22Rv1 (cell line): ENCODE results near the gene CD180.
A peak's percentile ranks its signal among the peaks of the same experiment; 100 is the strongest.

Experiments
- H3K27ac ChIP-seq: fragments of 450-650 bp; 2 replicates; pipeline ENCODE4 v1.5.1; 2017
- ZFX ChIP-seq: fragments of 450-650 bp; IDR thresholded peaks from 2 replicates; pipeline ENCODE4 v1.6.1; 2017; ENCODE audit warnings: antibody characterized with exemption, borderline replicate concordance
- TF ChIP-seq, protein P1 (sequence below): fragments of 450-650 bp; IDR thresholded peaks from 2 replicates; pipeline ENCODE4 v1.5.1; 2017; ENCODE audit warnings: mild to moderate bottlenecking

The CD180 gene

DNA sequence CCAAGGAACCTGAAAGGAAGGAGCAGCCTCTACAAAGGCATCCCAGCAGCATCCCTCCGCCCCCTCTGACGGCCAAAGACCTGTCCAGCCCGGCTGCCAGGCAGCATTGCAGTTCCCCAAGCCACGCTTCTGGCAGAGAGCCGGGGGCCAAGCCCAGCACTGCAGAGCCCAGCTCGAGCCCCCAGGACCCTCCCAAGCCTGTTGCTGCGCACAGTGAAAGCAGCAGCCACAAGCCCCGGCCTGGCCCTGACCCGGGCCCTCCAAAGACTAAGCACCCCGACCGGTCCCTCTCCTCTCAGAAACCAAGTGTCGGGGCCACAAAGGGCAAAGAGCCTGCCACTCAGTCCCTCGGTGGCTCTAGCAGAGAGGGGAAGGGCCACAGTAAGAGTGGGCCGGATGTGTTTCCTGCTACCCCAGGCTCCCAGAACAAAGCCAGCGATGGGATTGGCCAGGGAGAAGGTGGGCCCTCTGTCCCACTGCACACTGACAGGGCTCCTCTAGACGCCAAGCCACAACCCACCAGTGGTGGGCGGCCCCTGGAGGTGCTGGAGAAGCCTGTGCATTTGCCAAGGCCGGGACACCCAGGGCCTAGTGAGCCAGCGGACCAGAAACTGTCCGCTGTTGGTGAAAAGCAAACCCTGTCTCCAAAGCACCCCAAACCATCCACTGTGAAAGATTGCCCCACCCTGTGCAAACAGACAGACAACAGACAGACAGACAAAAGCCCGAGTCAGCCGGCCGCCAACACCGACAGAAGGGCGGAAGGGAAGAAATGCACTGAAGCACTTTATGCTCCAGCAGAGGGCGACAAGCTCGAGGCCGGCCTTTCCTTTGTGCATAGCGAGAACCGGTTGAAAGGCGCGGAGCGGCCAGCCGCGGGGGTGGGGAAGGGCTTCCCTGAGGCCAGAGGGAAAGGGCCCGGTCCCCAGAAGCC lies 30.8 kb downstream of the CD180 start:
- TF ChIP-seq ZFX: no peak
- TF ChIP-seq, protein P1, sequence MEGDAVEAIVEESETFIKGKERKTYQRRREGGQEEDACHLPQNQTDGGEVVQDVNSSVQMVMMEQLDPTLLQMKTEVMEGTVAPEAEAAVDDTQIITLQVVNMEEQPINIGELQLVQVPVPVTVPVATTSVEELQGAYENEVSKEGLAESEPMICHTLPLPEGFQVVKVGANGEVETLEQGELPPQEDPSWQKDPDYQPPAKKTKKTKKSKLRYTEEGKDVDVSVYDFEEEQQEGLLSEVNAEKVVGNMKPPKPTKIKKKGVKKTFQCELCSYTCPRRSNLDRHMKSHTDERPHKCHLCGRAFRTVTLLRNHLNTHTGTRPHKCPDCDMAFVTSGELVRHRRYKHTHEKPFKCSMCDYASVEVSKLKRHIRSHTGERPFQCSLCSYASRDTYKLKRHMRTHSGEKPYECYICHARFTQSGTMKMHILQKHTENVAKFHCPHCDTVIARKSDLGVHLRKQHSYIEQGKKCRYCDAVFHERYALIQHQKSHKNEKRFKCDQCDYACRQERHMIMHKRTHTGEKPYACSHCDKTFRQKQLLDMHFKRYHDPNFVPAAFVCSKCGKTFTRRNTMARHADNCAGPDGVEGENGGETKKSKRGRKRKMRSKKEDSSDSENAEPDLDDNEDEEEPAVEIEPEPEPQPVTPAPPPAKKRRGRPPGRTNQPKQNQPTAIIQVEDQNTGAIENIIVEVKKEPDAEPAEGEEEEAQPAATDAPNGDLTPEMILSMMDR: peak; percentile 81
- no peak overlapping the region for H3K27ac ChIP-seq

DNA sequence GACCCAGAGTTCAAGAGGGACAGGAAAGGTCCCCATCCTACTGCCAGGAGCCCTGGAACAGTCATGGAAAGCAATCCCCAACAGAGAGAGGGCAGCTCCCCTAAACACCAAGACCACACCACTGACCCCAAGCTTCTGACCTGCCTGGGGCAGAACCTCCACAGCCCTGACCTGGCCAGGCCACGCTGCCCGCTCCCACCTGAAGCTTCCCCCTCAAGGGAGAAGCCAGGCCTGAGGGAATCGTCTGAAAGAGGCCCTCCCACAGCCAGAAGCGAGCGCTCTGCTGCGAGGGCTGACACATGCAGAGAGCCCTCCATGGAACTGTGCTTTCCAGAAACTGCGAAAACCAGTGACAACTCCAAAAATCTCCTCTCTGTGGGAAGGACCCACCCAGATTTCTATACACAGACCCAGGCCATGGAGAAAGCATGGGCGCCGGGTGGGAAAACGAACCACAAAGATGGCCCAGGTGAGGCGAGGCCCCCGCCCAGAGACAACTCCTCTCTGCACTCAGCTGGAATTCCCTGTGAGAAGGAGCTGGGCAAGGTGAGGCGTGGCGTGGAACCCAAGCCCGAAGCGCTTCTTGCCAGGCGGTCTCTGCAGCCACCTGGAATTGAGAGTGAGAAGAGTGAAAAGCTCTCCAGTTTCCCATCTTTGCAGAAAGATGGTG lies 31.6 kb downstream of the CD180 start:
- H3K27ac ChIP-seq: no peak overlapping the region
- no peak for TF ChIP-seq ZFX
- TF ChIP-seq, protein P1: no peak

DNA sequence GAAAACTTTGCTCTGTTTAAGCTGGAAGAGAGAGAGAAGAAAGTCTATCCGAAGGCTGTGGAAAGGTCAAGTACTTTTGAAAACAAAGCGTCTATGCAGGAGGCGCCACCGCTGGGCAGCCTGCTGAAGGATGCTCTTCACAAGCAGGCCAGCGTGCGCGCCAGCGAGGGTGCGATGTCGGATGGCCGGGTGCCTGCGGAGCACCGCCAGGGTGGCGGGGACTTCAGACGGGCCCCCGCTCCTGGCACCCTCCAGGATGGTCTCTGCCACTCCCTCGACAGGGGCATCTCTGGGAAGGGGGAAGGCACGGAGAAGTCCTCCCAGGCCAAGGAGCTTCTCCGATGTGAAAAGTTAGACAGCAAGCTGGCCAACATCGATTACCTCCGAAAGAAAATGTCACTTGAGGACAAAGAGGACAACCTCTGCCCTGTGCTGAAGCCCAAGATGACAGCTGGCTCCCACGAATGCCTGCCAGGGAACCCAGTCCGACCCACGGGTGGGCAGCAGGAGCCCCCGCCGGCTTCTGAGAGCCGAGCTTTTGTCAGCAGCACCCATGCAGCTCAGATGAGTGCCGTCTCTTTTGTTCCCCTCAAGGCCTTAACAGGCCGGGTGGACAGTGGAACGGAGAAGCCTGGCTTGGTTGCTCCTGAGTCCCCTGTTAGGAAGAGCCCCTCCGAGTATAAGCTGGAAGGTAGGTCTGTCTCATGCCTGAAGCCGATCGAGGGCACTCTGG lies 32.6 kb downstream of the CD180 start:
- no peak overlapping the region for H3K27ac ChIP-seq
- no peak for TF ChIP-seq ZFX
- TF ChIP-seq, protein P1: no peak

DNA sequence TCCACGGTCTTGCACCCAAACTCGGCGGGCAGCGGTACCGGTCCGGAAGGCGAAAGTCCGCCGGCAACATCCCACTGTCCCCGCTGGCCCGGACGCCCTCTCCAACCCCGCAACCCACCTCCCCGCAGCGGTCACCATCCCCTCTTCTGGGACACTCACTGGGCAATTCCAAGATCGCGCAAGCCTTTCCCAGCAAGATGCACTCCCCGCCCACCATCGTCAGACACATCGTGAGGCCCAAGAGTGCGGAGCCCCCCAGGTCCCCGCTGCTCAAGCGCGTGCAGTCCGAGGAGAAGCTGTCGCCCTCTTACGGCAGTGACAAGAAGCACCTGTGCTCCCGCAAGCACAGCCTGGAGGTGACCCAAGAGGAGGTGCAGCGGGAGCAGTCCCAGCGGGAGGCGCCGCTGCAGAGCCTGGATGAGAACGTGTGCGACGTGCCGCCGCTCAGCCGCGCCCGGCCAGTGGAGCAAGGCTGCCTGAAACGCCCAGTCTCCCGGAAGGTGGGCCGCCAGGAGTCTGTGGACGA lies 33.3 kb downstream of the CD180 start:
- TF ChIP-seq, protein P1: no peak
- no peak for TF ChIP-seq ZFX
- H3K27ac ChIP-seq: no peak overlapping the region

DNA sequence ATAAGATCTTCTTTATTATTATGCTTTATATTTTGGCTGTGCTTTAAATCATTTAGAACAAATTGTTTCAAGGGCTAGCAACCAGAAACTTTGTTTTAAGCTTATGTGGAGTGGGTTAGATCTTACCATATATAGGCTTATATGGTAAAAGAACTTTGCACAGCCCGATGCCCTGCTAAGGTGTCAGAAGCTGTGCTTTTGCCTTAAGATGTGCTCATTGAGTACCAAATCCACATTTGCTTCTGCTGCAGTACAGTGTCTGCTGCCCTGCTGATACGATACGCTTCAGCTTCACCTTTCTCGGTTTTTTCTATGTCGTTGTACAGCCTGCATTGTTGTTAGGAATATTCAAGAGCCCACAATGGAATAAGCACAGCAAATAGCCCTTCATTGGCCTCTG lies 34.8 kb downstream of the CD180 start:
- no peak for TF ChIP-seq ZFX
- TF ChIP-seq, protein P1: no peak
- H3K27ac ChIP-seq: no peak overlapping the region

DNA sequence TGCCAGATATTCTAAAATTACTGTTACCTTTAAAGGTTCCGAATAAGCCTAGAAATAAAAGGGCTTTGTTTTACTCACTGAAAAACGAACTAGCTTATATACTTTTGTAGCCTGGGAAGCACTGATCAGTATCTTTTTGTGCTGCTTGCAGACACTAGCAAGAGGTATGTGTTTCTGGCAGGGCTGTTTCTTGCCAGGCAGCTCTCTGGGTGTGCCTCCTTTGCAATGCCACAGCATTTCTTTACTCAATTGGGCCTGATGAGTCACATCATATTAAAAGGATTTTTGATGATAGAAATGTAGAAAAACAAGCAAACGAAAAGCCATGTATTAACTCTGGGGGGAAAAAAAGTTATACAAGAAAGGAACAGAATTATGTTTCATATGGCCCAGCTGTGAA lies 35.6 kb downstream of the CD180 start:
- TF ChIP-seq ZFX: no peak
- TF ChIP-seq, protein P1: no peak

More for the DNA sequence above, 35.6 kb downstream of the CD180 start:
- no peak overlapping the region for H3K27ac ChIP-seq
